ENCODE measurements around the gene MT1E. TPM values are rescaled to one million over a fixed set of nuclear protein-coding genes. Genes with fewer than 3 reads are reported as not detected.

The MT1E gene
- total and polyA plus RNA-seq, 2 of the 13 experiments (the other 11 are each of a cell fraction or from before 2014, with no cell fraction given), result 110 to 1,072 TPM

DNA sequence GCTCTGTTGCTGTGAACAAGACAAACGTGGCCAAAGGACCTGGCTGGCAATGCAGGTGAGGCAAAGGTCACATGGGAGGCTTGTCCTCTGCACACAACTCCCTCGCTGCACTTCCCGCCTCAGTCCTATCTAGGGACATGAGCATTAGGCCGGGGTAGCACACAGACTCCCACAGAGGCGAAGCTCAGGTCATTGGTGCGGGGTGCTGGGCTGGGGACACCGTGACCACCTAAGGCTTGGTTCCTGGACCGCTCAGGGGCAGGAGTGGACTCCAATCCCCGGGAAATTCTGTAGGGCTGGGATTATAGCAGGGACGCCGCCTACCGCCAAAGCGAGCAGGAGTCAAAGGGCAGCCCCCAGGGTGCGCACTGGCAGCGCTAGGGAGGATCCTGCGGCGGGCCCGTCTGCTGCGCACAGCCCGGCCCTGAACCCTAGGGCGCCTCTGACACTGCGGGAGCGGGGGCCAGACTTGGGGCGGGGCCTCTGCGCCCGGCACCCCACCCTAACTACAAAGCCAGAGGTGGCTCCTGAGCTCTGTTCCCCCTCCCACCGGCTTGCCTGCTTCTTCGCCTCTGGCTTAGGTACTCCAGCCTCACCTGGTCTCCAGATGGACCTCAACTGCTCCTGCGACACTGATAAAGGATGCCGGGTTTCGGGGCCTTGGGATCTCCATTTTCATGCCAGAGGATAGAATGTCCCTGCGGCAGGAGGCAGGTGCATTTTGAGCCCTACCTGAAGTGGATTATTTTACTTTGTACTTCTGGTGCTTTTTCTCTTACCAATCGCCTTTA lies 22.3 kb downstream of the MT1E start (continued):
- TF ChIP-seq LCORL (IDR thresholded peaks at IDR 0.05), result no peak
- peak; percentile 46; the same call in 1 of the 2 replicates for TF ChIP-seq LCORL (CRISPR knock-in tag; IDR thresholded peaks at IDR 0.05)
- no peak for TF ChIP-seq ZNF382 (CRISPR knock-in tag; IDR thresholded peaks at IDR 0.05; ENCODE audit: borderline replicate concordance)
- TF ChIP-seq ZSCAN25 (CRISPR knock-in tag; IDR thresholded peaks at IDR 0.05), result peak; percentile 31; the same call in 1 of the 2 replicates
- no peak for TF ChIP-seq ZZZ3 (CRISPR knock-in tag; IDR thresholded peaks at IDR 0.05; ENCODE audit: borderline replicate concordance)
- peak; percentile 37; the same call in 1 of the 2 replicates for TF ChIP-seq NFKB2 (CRISPR knock-in tag; IDR thresholded peaks at IDR 0.05; ENCODE audit: borderline replicate concordance)
- 0 out of 2 replicates have a peak, but pooled peaks have one; percentile 44 for TF ChIP-seq SPEN (CRISPR knock-in tag; IDR thresholded peaks at IDR 0.05; ENCODE audit: low read depth)
- 0 out of 2 replicates have a peak, but pooled peaks have one; percentile 24 for TF ChIP-seq RXRB (CRISPR knock-in tag; IDR thresholded peaks at IDR 0.05; ENCODE audit: borderline replicate concordance)
- no peak for TF ChIP-seq HHEX (CRISPR knock-in tag; IDR thresholded peaks at IDR 0.05)
- no peak for TF ChIP-seq FIP1L1 (IDR thresholded peaks at IDR 0.05; ENCODE audit: borderline replicate concordance, insufficient read depth, low read depth, low read length)
- TF ChIP-seq, protein P1, sequence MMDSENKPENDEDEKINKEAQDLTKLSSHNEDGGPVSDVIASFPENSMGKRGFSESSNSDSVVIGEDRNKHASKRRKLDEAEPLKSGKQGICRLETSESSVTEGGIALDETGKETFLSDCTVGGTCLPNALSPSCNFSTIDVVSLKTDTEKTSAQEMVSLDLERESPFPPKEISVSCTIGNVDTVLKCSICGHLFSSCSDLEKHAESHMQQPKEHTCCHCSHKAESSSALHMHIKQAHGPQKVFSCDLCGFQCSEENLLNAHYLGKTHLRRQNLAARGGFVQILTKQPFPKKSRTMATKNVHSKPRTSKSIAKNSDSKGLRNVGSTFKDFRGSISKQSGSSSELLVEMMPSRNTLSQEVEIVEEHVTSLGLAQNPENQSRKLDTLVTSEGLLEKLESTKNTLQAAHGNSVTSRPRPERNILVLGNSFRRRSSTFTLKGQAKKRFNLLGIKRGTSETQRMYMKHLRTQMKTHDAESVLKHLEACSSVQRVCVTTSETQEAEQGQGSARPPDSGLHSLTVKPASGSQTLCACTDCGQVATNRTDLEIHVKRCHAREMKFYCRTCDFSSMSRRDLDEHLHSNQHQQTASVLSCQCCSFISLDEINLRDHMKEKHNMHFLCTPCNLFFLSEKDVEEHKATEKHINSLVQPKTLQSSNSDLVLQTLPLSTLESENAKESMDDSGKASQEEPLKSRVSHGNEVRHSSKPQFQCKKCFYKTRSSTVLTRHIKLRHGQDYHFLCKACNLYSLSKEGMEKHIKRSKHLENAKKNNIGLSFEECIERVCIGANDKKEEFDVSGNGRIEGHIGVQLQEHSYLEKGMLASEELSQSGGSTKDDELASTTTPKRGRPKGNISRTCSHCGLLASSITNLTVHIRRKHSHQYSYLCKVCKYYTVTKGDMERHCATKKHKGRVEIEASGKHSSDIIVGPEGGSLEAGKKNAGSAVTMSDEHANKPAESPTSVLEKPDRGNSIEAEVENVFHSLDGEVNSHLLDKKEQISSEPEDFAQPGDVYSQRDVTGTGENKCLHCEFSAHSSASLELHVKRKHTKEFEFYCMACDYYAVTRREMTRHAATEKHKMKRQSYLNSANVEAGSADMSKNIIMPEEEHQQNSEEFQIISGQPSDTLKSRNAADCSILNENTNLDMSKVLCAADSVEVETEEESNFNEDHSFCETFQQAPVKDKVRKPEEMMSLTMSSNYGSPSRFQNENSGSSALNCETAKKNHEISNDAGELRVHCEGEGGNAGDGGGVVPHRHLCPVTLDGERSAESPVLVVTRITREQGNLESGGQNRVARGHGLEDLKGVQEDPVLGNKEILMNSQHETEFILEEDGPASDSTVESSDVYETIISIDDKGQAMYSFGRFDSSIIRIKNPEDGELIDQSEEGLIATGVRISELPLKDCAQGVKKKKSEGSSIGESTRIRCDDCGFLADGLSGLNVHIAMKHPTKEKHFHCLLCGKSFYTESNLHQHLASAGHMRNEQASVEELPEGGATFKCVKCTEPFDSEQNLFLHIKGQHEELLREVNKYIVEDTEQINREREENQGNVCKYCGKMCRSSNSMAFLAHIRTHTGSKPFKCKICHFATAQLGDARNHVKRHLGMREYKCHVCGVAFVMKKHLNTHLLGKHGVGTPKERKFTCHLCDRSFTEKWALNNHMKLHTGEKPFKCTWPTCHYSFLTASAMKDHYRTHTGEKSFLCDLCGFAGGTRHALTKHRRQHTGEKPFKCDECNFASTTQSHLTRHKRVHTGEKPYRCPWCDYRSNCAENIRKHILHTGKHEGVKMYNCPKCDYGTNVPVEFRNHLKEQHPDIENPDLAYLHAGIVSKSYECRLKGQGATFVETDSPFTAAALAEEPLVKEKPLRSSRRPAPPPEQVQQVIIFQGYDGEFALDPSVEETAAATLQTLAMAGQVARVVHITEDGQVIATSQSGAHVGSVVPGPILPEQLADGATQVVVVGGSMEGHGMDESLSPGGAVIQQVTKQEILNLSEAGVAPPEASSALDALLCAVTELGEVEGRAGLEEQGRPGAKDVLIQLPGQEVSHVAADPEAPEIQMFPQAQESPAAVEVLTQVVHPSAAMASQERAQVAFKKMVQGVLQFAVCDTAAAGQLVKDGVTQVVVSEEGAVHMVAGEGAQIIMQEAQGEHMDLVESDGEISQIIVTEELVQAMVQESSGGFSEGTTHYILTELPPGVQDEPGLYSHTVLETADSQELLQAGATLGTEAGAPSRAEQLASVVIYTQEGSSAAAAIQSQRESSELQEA (CRISPR knock-in tag; IDR thresholded peaks at IDR 0.05; ENCODE audit: not compliant biosample characterization), result peak; percentile 55
- no peak for TF ChIP-seq PLRG1 (conservative IDR thresholded peaks at IDR 0.05)
- TF ChIP-seq ARNTL (CRISPR knock-in tag; IDR thresholded peaks at IDR 0.05), result 0 out of 2 replicates have a peak, but pooled peaks have one; percentile 62
- 0 out of 2 replicates have a peak, but pooled peaks have one; percentile 45 for TF ChIP-seq ATF7-NPFF (CRISPR knock-in tag; IDR thresholded peaks at IDR 0.05; ENCODE audit: low read depth)
- peak; percentile 65; the same call in 1 of the 2 replicates for TF ChIP-seq ZBTB20 (CRISPR knock-in tag; IDR thresholded peaks at IDR 0.05; ENCODE audit: borderline replicate concordance, low read depth)
- peak; percentile 37; the same call in 1 of the 2 replicates for TF ChIP-seq CHCHD3 (CRISPR knock-in tag; IDR thresholded peaks at IDR 0.05)
- TF ChIP-seq, protein P2, sequence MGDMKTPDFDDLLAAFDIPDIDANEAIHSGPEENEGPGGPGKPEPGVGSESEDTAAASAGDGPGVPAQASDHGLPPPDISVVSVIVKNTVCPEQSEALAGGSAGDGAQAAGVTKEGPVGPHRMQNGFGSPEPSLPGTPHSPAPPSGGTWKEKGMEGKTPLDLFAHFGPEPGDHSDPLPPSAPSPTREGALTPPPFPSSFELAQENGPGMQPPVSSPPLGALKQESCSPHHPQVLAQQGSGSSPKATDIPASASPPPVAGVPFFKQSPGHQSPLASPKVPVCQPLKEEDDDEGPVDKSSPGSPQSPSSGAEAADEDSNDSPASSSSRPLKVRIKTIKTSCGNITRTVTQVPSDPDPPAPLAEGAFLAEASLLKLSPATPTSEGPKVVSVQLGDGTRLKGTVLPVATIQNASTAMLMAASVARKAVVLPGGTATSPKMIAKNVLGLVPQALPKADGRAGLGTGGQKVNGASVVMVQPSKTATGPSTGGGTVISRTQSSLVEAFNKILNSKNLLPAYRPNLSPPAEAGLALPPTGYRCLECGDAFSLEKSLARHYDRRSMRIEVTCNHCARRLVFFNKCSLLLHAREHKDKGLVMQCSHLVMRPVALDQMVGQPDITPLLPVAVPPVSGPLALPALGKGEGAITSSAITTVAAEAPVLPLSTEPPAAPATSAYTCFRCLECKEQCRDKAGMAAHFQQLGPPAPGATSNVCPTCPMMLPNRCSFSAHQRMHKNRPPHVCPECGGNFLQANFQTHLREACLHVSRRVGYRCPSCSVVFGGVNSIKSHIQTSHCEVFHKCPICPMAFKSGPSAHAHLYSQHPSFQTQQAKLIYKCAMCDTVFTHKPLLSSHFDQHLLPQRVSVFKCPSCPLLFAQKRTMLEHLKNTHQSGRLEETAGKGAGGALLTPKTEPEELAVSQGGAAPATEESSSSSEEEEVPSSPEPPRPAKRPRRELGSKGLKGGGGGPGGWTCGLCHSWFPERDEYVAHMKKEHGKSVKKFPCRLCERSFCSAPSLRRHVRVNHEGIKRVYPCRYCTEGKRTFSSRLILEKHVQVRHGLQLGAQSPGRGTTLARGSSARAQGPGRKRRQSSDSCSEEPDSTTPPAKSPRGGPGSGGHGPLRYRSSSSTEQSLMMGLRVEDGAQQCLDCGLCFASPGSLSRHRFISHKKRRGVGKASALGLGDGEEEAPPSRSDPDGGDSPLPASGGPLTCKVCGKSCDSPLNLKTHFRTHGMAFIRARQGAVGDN (CRISPR knock-in tag; IDR thresholded peaks at IDR 0.05), result peak; percentile 86

Data from HepG2 (cell line).